HG03039 (cell line): ENCODE data around the gene TRIM9.

ENCODE experiments used
- ATAC-seq: cut with Tn5 transposase; IDR thresholded peaks from one replicate; pipeline ENCODE4 v1.9.1; 2021; ENCODE audit warnings: mild to moderate bottlenecking, moderate library complexity; ENCODE audit not compliant: unreplicated experiment

TRIM9 gene

GRCh38 chr14:51059032-51059431, 35.9 kb downstream of the TRIM9 start:
- no peak for ATAC-seq

GRCh38 chr14:51058382-51058781, 36.5 kb downstream of the TRIM9 start:
- ATAC-seq, result no peak

DNA sequence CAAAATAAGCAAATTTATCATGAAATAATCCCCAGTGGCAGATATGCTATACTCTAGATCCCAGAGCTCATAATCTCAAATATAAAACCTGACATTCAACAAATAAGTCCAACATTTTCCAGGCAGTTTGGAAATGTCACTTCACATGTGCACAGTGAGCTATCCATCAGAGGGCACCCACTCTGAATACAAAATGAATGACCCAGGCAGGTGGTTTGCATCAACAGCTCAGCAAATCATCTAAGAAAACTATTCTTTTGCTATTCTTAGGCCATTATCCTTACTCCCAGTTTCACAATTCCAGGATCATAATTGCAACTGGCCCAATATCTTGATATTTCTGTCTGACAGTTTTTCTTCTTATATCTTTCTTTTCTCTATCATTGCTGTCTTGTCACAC, 38.5 kb downstream of the TRIM9 start:
- no peak for ATAC-seq

GRCh38 chr14:51053157-51053556, 41.7 kb downstream of the TRIM9 start:
- no peak for ATAC-seq

DNA sequence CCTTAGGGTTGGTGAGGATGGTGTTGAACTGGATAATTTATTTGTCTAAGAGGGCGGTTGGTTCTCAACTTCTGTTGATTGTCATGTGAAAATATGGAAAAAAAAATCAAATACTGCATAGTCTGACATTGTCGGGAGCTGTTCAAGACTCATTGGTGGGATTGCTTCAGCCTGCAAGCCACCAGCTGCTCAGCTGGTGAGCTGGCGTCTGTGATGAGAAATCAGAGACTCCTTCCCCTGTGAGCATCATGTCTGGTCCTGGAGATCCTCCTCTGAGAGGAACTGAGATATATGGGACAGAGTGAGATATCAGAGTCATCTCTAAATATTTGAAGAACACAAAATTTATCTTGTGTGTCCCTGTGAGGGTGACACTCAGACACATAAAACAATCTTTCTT, 49.9 kb downstream of the TRIM9 start:
- ATAC-seq, result no peak

DNA sequence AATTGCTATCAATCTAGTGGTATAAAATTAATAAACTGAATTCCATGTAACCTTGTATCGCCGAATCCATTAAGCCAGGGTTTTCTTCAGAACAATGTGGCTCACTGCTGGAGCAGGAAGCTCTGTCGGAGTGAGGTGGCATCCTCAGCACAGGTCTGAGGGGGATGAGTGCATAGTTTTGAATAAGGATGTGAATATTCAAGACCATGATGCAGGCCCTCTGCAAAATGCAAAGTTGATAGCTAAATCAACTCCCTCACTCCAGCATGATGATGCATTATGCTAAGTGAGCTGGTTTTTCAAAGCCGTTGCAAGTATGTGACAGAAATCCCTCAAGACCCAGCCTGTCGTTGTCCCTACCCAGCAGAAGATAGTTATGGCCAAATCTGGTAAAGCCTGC, 53.0 kb downstream of the TRIM9 start:
- ATAC-seq, result no peak

GRCh38 chr14:51041108-51041531, 53.8 kb downstream of the TRIM9 start:
- ATAC-seq, result no peak

DNA sequence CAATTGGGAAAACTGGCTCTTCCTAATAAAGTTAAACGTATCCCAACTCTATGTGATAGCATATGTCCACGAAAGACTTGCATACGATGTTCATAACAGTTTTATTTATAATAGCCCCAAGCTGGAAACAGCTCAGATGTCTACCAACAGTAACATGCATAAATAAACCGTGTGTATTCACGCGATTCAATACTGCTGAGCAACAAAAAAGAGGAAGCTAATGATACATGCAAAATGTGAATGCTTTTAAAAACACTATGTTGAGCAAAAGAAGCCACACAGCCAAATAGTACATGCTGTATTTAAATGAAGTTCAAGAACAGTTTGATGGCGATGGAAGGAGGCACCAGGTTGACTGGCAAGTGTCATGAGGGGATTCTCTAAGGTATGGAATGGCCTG, 55.7 kb downstream of the TRIM9 start:
- ATAC-seq, result no peak

DNA sequence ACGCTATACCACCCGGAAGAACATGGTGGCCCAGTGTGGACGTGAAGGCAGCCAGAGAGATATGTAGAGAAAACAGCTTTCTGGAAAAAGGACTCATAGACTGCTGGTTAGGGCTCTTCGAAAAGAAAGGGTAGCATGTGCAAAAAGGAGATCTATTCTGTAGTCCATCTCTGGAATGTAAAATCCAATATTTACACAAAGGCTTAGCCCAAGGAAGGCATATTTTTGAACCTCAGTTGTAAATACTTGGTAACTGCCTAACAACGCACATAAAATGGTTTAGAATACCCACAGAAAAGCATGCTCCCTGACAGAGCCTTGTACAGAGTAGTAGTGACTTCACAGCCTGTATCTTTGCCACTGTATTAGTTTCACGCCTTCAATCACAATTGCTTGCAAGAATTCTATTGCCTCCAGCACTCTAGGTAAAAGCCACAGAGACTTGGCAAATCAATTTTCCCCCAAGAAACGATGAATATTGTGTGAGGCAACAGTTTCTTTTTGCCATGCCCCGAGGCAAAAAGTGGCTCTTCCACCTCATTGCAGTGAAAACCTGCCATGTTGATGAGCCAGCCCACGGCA, 59.2 kb downstream of the TRIM9 start:
- ATAC-seq, result no peak

- no peak for ATAC-seq
Observed at GRCh38 chr14:51028851-51029754, 65.8 kb downstream of the TRIM9 start.

GRCh38 chr14:51028361-51028760, 66.5 kb downstream of the TRIM9 start:
- ATAC-seq, result no peak

DNA sequence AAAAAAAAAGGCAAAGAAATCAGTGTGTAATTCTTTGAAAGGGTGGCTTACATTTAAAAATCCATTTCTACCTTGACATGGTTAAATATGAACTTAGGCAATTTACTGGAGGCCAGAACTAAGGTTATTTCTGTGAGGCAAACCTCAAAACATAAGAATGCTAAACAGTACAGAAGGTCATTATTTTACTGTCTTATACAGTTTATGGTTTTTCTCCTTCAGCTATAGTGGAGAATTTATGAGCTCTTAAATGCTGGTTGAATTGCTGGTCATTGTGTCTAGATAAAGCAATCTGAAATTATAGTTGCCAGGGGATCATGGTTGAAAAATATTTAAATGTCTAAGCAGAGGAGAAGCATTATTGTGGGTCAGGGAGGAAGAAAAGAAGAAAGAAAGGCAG, 70.5 kb downstream of the TRIM9 start:
- ATAC-seq, result no peak

DNA sequence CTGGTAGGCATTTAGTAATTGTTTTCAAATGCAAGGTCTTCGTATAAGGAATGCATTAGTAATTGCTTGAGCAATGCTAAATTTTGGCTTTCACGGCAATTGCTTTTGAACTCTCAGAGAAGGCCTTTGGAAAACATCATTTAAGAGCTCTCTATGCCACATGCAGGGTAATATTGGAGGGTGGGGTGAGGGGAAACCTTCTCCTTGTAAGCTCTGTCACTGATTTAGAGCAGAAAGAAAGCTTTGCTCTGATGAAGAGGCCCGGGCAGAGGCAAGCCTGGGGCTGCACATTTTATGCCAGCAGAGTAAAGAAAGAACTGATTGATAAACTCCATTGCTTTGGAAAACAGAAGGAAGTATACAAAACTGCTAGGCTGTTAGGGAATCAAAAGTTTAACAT, 70.9 kb downstream of the TRIM9 start:
- no peak for ATAC-seq

DNA sequence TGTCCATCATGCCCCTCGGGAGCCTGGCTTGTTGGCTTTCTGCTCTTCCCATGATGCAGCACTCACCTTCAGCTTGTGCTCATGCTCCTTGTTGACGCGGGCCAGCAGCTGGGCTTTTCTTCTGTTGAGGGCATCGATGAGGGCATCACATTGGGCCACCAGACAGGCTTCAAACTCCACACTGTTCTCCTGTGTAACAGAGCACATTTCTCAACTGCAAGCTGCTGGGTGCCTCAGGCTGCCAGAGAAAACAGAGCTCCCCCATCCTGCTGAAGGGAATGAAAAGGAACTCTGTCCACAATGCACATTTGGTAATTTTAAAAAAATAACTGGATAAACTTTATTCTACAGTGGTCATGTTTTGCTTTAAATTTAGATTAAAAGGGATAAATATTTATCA, 72.1 kb downstream of the TRIM9 start:
- ATAC-seq, result no peak

DNA sequence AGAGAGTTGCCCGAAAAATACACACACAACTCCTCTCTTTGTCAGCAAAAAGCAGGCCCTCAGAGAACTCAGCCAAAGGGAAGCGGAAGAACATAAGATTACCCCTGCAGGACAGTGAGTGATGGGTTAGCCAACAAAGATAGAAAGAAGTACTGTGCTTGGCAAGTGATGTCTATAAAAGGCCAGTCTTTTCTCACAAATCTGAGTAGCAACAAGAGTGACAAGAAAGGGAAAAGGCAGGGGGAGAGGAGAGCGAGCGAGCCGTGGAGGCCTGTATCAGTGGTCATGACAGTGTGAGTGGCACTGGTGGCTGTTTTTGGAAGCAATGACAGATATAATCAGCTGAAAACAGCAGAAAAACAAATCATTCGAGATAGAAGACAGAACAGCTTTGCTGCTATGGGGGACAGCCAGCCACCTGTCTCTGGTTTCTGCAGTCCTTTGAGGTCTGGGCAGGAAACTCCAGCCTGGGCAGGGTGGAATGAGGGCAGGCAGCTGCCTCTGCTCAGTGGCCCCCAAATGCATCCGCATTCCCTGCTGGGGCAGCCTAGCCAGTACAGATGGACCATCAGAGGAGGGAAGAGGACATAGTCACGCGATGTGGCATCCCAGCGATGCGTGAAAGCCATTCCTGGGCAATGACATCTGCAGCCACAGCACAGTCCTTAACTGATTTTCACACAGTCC, 74.7 kb downstream of the TRIM9 start:
- ATAC-seq, result no peak

DNA sequence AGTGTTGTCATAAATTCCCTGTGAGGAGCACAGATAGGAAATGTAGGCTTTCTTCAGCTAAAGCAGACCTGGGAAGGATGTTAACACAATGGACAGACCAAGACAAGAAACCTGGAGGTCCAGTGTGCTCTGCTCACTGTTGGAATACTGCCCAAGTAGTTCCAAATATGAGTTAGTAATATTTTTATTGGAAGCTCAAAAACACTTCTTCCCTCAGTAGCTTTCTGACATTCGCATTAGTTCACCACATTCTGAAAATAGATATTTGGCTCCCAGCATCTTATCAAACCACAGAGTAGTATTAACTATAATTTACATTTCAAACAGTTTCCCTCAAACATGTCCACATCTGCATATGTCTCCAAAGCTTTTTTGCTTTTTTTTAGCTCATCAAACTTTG, 75.8 kb downstream of the TRIM9 start:
- no peak for ATAC-seq

DNA sequence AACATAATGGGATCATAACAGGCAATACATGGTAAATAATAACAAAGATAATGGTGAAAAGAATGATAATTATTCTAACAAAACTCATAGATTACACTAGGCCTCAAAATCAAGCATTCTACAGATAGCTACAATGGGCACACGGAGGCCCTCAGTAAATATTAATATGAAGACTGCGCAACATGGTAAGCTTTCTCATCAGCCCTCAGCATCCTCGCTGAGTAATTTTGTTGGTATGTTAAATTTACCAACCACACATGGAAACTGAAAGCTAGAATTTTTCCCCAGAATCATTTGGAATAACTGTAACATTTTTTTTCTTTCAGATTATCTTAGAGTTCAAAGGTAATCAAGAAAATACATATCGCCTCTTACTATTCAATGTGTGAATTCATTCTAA, 76.4 kb downstream of the TRIM9 start:
- ATAC-seq, result no peak

GRCh38 chr14:51014625-51015024, 80.3 kb downstream of the TRIM9 start:
- ATAC-seq, result no peak

GRCh38 chr14:51014086-51014485, 80.8 kb downstream of the TRIM9 start:
- no peak for ATAC-seq

DNA sequence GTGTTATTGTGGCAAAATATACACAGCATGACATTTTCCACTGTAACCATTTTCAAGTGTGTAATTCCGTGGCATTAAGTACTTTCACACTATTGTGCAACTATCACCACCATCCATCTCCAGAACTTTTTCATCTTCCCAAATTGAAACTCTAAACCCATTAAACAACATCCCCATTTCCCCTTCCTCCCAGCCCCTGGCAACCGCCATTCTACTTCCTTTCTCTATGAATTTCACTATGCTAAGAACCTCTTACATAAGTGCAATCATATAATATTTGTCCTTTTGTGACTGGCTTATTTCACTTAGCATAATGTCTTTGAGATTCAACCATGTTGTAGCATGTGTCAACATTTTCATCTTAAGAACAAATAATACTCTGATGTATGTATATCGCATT, 82.8 kb downstream of the TRIM9 start:
- no peak for ATAC-seq

GRCh38 chr14:51008446-51008845, 86.5 kb downstream of the TRIM9 start:
- no peak for ATAC-seq

- no peak for ATAC-seq
Observed at GRCh38 chr14:51006781-51007211, 88.1 kb downstream of the TRIM9 start.
